Panc1 (cell line): ENCODE data around the gene PGM5.

Experiments
- POLR2AphosphoS5 ChIP-seq: IDR thresholded peaks from 2 replicates; pipeline ENCODE4 v1.6.1; 2012; ENCODE audit warnings: mild to moderate bottlenecking, low read depth, low read length, moderate library complexity
- SIN3A ChIP-seq: IDR thresholded peaks from 2 replicates; pipeline ENCODE4 v1.6.1; 2012; ENCODE audit warnings: low read depth, mild to moderate bottlenecking, low read length, moderate library complexity, borderline replicate concordance; ENCODE audit not compliant: insufficient read depth
- TCF7L2 ChIP-seq: IDR thresholded peaks from 2 replicates; pipeline ENCODE4 v1.6.1; 2011; ENCODE audit warnings: mild to moderate bottlenecking, low read depth, low read length, inconsistent platforms
- TF ChIP-seq, protein P1 (sequence below): fragments of 450-650 bp; IDR thresholded peaks from 2 replicates; pipeline ENCODE4 v1.5.1; 2017; ENCODE audit warnings: mild to moderate bottlenecking
- TF ChIP-seq, protein P2 (sequence below), 2 experiments: IDR thresholded peaks; 2 replicates each; pipeline ENCODE4 v1.6.1; 2011 to 2012; ENCODE audit warnings: low read depth in 2 of 2, control low read depth in 1 of 2, low read length in 1 of 2, mild to moderate bottlenecking in 1 of 2, moderate library complexity in 1 of 2; ENCODE audit not compliant: insufficient read depth in 1 of 2

DNA sequence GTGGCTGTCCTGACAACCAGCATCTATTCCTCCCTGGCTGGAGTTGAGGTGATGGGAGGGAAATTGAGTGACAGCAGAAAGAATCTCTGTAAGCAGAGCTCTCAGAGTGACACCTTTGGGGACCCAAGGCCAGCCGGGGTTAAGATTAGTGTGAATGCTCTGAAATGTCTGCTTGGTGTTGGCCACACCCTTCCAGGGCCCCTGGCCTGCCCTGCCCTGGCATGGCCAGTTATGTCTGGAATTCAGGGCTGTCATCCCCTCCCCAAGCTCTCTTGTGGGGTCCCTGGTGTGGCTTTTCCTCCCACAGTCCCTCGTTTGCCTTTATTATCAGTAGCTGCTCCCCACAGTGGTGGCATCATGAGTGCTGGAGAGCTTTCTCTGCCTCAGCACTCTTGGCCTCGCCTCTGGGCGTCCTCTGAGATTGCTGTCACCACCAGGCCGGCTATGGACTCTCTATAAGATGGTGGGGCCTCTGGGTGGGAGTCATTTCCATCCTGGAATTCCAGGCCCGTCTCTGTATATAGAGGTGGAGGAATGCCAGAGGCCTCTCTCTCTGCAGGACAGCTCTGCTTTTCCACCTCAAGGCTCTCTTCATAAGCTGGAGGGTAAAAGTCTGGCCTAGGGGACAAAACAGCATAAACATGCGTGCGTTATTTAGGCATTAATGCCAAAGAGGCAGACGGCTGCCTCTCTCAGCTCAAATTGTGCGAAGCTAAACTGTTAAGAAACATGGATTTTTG lies 180.6 kb downstream of the PGM5 start:
- TF ChIP-seq, protein P1, sequence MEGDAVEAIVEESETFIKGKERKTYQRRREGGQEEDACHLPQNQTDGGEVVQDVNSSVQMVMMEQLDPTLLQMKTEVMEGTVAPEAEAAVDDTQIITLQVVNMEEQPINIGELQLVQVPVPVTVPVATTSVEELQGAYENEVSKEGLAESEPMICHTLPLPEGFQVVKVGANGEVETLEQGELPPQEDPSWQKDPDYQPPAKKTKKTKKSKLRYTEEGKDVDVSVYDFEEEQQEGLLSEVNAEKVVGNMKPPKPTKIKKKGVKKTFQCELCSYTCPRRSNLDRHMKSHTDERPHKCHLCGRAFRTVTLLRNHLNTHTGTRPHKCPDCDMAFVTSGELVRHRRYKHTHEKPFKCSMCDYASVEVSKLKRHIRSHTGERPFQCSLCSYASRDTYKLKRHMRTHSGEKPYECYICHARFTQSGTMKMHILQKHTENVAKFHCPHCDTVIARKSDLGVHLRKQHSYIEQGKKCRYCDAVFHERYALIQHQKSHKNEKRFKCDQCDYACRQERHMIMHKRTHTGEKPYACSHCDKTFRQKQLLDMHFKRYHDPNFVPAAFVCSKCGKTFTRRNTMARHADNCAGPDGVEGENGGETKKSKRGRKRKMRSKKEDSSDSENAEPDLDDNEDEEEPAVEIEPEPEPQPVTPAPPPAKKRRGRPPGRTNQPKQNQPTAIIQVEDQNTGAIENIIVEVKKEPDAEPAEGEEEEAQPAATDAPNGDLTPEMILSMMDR = no peak
- TF ChIP-seq, protein P2, sequence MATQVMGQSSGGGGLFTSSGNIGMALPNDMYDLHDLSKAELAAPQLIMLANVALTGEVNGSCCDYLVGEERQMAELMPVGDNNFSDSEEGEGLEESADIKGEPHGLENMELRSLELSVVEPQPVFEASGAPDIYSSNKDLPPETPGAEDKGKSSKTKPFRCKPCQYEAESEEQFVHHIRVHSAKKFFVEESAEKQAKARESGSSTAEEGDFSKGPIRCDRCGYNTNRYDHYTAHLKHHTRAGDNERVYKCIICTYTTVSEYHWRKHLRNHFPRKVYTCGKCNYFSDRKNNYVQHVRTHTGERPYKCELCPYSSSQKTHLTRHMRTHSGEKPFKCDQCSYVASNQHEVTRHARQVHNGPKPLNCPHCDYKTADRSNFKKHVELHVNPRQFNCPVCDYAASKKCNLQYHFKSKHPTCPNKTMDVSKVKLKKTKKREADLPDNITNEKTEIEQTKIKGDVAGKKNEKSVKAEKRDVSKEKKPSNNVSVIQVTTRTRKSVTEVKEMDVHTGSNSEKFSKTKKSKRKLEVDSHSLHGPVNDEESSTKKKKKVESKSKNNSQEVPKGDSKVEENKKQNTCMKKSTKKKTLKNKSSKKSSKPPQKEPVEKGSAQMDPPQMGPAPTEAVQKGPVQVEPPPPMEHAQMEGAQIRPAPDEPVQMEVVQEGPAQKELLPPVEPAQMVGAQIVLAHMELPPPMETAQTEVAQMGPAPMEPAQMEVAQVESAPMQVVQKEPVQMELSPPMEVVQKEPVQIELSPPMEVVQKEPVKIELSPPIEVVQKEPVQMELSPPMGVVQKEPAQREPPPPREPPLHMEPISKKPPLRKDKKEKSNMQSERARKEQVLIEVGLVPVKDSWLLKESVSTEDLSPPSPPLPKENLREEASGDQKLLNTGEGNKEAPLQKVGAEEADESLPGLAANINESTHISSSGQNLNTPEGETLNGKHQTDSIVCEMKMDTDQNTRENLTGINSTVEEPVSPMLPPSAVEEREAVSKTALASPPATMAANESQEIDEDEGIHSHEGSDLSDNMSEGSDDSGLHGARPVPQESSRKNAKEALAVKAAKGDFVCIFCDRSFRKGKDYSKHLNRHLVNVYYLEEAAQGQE (IDR thresholded peaks at IDR 0.05; ENCODE audit: insufficient read depth in 1 of 2, low read depth in 2 of 2, low read length in 1 of 2) = no peak
- TF ChIP-seq TCF7L2 (no peak), POLR2AphosphoS5 (no peak), SIN3A (no peak)
